HCT116 (cell line): ENCODE data around the gene C2CD2L. TPM values are rescaled to one million over a fixed set of nuclear protein-coding genes. Genes with fewer than 3 reads are reported as not detected.

Source experiments
- ATAC-seq: fragments of 200-7000 bp; cut with Tn5 transposase; 2 replicates; pipeline ENCODE4 v1.9.1; 2020; ENCODE audit warnings: mild to moderate bottlenecking, moderate library complexity
- BruUV-seq: library from RNA; stranded (reverse); fragments of 400-500 nt; replicated peaks from 2 replicates; lab custom pipeline; 2021; lab: Mats Ljungman, UMichigan
- CTCF ChIA-PET: fragments of 300-600 bp; sonication (Branson Sonifier 250); formaldehyde crosslinking; loops from one replicate; lab custom pipeline; 2021; ENCODE audit warnings: antibody characterized with exemption; lab: Charles Lee
- POLR2A ChIA-PET: fragments of 300-600, 350-600 bp; sonication (Branson Sonifier 250); formaldehyde crosslinking; loops from one replicate; lab custom pipeline; 2021; ENCODE audit warnings: antibody characterized with exemption; lab: Charles Lee
- RAD21 ChIA-PET, 2 experiments: fragments of 300-600 bp; sonication (Branson Sonifier 250); formaldehyde crosslinking; loops; one replicate each; lab custom pipeline; 2023; ENCODE audit warnings: low total read pairs in 2 of 2; ENCODE audit not compliant: uncharacterized antibody in 2 of 2, unreplicated experiment in 2 of 2, low non-redundant PET in 1 of 2; lab: Charles Lee
- DNase-seq: peaks from one replicate; pipeline ENCODE4 v3.0.0-alpha.2; 2010; ENCODE audit warnings: low read depth, low spot score
- H2AFZ ChIP-seq: fragments of 200-600 bp; shearing (Covaris generic), sonication (generic); 2 replicates; pipeline ENCODE4 v1.6.1; 2017; ENCODE audit warnings: low read depth, mixed run types, mixed read lengths, antibody characterized with exemption, low read length; ENCODE audit not compliant: poor library complexity, severe bottlenecking
- H3K27ac ChIP-seq: 2 replicates; pipeline ENCODE4 v1.5.1; 2012; ENCODE audit warnings: low read depth, low read length
- H3K27me3 ChIP-seq: fragments of 200-600 bp; sonication (generic); 2 replicates; pipeline ENCODE4 v1.6.1; 2016; ENCODE audit warnings: mixed run types, low read length, mixed read lengths; ENCODE audit not compliant: insufficient read depth
- H3K36me3 ChIP-seq, 2 experiments: fragments of 200-500 bp in 1 of 2; fragments of 200-600 bp in 1 of 2; sonication (Bioruptor generic) in 1 of 2; sonication (generic) in 1 of 2; 2 replicates each; pipeline versions ENCODE4 v1.5.1 to v1.6.1; 2014 to 2016; ENCODE audit warnings: low read length in 2 of 2, inconsistent platforms in 1 of 2, mixed read lengths in 1 of 2, mixed run types in 1 of 2; ENCODE audit not compliant: insufficient read depth in 2 of 2, control insufficient read depth in 1 of 2
- H3K4me1 ChIP-seq, 2 experiments: fragments of 200-600 bp in 1 of 2; sonication (generic) in 1 of 2; 2 replicates each; pipeline versions ENCODE4 v1.5.1 to v1.6.1; 2012 to 2017; ENCODE audit warnings: low read length in 2 of 2, inconsistent platforms in 1 of 2, mild to moderate bottlenecking in 1 of 2, mixed read lengths in 1 of 2, mixed run types in 1 of 2, moderate library complexity in 1 of 2; ENCODE audit not compliant: insufficient read depth in 2 of 2, control insufficient read depth in 1 of 2
- H3K4me2 ChIP-seq: fragments of 200-600 bp; sonication (generic); 2 replicates; pipeline ENCODE4 v1.6.1; 2017; ENCODE audit warnings: mixed run types, low read length, mixed read lengths
- H3K4me3 ChIP-seq, 2 experiments: fragments of 200-600 bp in 1 of 2; sonication (generic) in 1 of 2; replicated peaks in 1 of 2; 2 replicates each; pipeline ENCODE4 v1.5.1; 2011 to 2016; ENCODE audit warnings: low read length in 2 of 2, control low read depth in 1 of 2, low read depth in 1 of 2, mild to moderate bottlenecking in 1 of 2, mixed read lengths in 1 of 2, mixed run types in 1 of 2
- H3K79me2 ChIP-seq: fragments of 200-600 bp; sonication (generic); 2 replicates; pipeline ENCODE4 v1.6.1; 2017; ENCODE audit warnings: mild to moderate bottlenecking, mixed run types, low read length, moderate library complexity, mixed read lengths; ENCODE audit not compliant: insufficient read depth
- H3K9ac ChIP-seq: fragments of 200-600 bp; sonication (generic); 2 replicates; pipeline ENCODE4 v1.6.1; 2016; ENCODE audit warnings: low read length, mixed read lengths
- H3K9me2 ChIP-seq: fragments of 200-600 bp; sonication (generic), shearing (Covaris generic); 2 replicates; pipeline ENCODE4 v1.6.1; 2017; ENCODE audit warnings: mixed run types, mild to moderate bottlenecking, moderate library complexity; ENCODE audit not compliant: insufficient read depth
- H3K9me3 ChIP-seq, 2 experiments: fragments of 200-500 bp in 1 of 2; fragments of 200-600 bp in 1 of 2; sonication (Bioruptor generic) in 1 of 2; sonication (generic) in 1 of 2; 2 replicates each; pipeline ENCODE4 v1.6.1; 2014 to 2017; ENCODE audit warnings: low read length in 2 of 2, mixed read lengths in 2 of 2, inconsistent platforms in 1 of 2, low read depth in 1 of 2, mild to moderate bottlenecking in 1 of 2, mixed run types in 1 of 2, moderate library complexity in 1 of 2; ENCODE audit not compliant: control insufficient read depth in 1 of 2, insufficient read depth in 1 of 2
- H4K20me1 ChIP-seq: fragments of 200-600 bp; sonication (generic), shearing (Covaris generic); 2 replicates; pipeline ENCODE4 v1.6.1; 2017; ENCODE audit warnings: mixed run types, mild to moderate bottlenecking, moderate library complexity; ENCODE audit not compliant: insufficient read depth
- ATF3 ChIP-seq: IDR thresholded peaks from 2 replicates; pipeline ENCODE4 v1.6.1; 2012
- CEBPB ChIP-seq: IDR thresholded peaks from 2 replicates; pipeline ENCODE4 v1.6.1; 2012; ENCODE audit warnings: low read depth
- EGR1 ChIP-seq: IDR thresholded peaks from 2 replicates; pipeline ENCODE4 v1.6.1; 2012; ENCODE audit warnings: low read depth
- ELF1 ChIP-seq: IDR thresholded peaks from 2 replicates; pipeline ENCODE4 v1.6.1; 2012; ENCODE audit warnings: low read depth, borderline replicate concordance
- JUND ChIP-seq: IDR thresholded peaks from 2 replicates; pipeline ENCODE4 v1.6.1; 2012
- POLR2AphosphoS5 ChIP-seq: IDR thresholded peaks from 2 replicates; pipeline ENCODE4 v1.6.1; 2011; ENCODE audit warnings: mild to moderate bottlenecking, low read depth, low read length, moderate library complexity
- RAD21 ChIP-seq: IDR thresholded peaks from 2 replicates; pipeline ENCODE4 v1.6.1; 2012; ENCODE audit warnings: low read depth, mild to moderate bottlenecking
- SIN3A ChIP-seq: IDR thresholded peaks from 2 replicates; pipeline ENCODE4 v1.6.1; 2012; ENCODE audit warnings: low read depth
- SP1 ChIP-seq: IDR thresholded peaks from 2 replicates; pipeline ENCODE4 v1.6.1; 2012; ENCODE audit warnings: low read depth
- SRF ChIP-seq: IDR thresholded peaks from 2 replicates; pipeline ENCODE4 v1.6.1; 2012; ENCODE audit warnings: low read depth
- TCF7L2 ChIP-seq: IDR thresholded peaks from 2 replicates; pipeline ENCODE4 v1.7.0; 2011; ENCODE audit warnings: borderline replicate concordance, inconsistent platforms; ENCODE audit not compliant: insufficient read depth, insufficient read length; ENCODE audit errors: extremely low read depth
- YY1 ChIP-seq: IDR thresholded peaks from 2 replicates; pipeline ENCODE4 v1.6.1; 2011; ENCODE audit warnings: low read length, low read depth, moderate library complexity, mild to moderate bottlenecking; ENCODE audit not compliant: insufficient replicate concordance; ENCODE audit errors: extremely low read depth
- ZNF274 ChIP-seq: fragments of 200-500 bp; sonication (Bioruptor generic); IDR thresholded peaks from 2 replicates; pipeline ENCODE4 v1.6.1; 2014; ENCODE audit warnings: mild to moderate bottlenecking, low read depth, low read length, inconsistent platforms
- intact Hi-C: fragments of 100-400 bp; cut with micrococcal nuclease; formaldehyde crosslinking; loops from 2 replicates; pipeline ENCODE4 v1.10.0; 2022
- total RNA-seq: library from RNA; stranded (reverse); gene quantifications from one replicate; pipeline ENCODE4 v1.2.1, GENCODE V29; 2021; ENCODE audit not compliant: unreplicated experiment
- TF ChIP-seq, protein P1 (sequence below): IDR thresholded peaks from 2 replicates; pipeline ENCODE4 v1.6.1; 2011; ENCODE audit warnings: mild to moderate bottlenecking, low read length, moderate library complexity; ENCODE audit not compliant: insufficient replicate concordance; ENCODE audit errors: extremely low read depth
- TF ChIP-seq, protein P2 (sequence below): IDR thresholded peaks from 2 replicates; pipeline ENCODE4 v1.6.1; 2012

C2CD2L gene
- total RNA-seq, 1 experiment from 2014 or later = 12.4 TPM

DNA sequence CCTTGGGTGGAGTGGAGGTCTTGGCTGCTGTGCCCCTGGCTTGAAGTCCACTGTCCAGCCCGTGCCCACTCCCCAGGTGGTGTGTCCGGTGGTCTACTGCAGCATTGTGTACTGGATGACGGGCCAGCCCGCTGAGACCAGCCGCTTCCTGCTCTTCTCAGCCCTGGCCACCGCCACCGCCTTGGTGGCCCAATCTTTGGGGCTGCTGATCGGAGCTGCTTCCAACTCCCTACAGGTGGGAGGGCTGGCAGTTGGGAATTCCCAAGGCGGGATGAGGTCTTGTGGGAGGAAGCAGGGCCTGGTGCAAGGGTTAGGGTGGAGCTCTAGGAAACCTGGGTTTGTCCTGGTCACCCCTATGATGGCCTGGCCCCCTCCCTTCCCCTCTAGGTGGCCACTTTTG is 53.0 kb downstream of the C2CD2L start (continued):
- TF ChIP-seq, protein P1, sequence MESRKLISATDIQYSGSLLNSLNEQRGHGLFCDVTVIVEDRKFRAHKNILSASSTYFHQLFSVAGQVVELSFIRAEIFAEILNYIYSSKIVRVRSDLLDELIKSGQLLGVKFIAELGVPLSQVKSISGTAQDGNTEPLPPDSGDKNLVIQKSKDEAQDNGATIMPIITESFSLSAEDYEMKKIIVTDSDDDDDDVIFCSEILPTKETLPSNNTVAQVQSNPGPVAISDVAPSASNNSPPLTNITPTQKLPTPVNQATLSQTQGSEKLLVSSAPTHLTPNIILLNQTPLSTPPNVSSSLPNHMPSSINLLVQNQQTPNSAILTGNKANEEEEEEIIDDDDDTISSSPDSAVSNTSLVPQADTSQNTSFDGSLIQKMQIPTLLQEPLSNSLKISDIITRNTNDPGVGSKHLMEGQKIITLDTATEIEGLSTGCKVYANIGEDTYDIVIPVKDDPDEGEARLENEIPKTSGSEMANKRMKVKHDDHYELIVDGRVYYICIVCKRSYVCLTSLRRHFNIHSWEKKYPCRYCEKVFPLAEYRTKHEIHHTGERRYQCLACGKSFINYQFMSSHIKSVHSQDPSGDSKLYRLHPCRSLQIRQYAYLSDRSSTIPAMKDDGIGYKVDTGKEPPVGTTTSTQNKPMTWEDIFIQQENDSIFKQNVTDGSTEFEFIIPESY = no peak
- TF ChIP-seq SP1 (no peak), EGR1 (no peak)

DNA sequence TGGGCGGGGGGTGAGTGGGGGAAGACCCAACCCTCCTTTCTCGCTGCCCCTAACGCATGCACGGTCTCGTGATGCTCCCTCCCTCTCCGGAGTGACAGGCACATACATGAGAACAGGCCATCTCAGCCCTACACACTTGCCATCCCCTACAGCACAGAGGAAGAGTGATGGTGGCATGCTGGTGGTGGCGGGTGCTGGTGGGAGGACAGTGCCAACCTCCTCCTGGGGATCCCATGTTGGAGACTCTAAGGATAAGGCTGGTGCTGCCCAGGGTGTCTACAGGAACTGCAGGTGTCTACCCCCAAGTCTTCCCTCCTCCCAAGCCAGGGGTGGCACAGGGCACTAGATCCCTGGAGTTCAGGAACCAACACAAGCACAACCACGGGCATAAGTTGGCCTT is 54.7 kb downstream of the C2CD2L start:
- CTCF ChIA-PET = no interaction called here
- no peak overlapping the region for H2AFZ ChIP-seq
- no TSS peak for BruUV-seq
- no peak overlapping the region for H3K4me2 ChIP-seq
- no peak overlapping the region for H3K27ac ChIP-seq
- H4K20me1 ChIP-seq = no peaks in the 10 kb centered on the region
- no peaks in the 10 kb centered on the region for H3K79me2 ChIP-seq
- H3K36me3 ChIP-seq = no peaks in the 10 kb centered on the region
- intact Hi-C loops = no loop called here
- no peaks in the 10 kb centered on the region for H3K27me3 ChIP-seq
- no peak overlapping the region for H3K9ac ChIP-seq
- no peaks in the 10 kb centered on the region for H3K9me3 ChIP-seq
- TF ChIP-seq RAD21 (no peak), SIN3A (no peak), EGR1 (no peak), ATF3 (no peak), POLR2AphosphoS5 (no peak), ELF1 (no peak), SRF (no peak), ZNF274 (no peak), CEBPB (no peak), JUND (no peak), YY1 (no peak), TCF7L2 (no peak)
- TF ChIP-seq, protein P1 = no peak
- TF ChIP-seq, protein P2, sequence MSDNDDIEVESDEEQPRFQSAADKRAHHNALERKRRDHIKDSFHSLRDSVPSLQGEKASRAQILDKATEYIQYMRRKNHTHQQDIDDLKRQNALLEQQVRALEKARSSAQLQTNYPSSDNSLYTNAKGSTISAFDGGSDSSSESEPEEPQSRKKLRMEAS = no peak
- ATAC-seq = no peak
- H3K4me1 ChIP-seq = peaks cover 15 to 16% of the 10 kb centered on the region in 2 experiments
- RAD21 ChIA-PET = no interaction called here
- no peak overlapping the region for H3K4me3 ChIP-seq
- H3K9me2 ChIP-seq = no peaks in the 10 kb centered on the region
- POLR2A ChIA-PET = no interaction called here
- DNase-seq = no peak
